Stimulated activated CD4-positive, alpha-beta T cell treated with anti-CD3 and anti-CD28 coated beads, TNF-alpha, amount 100 ng/mL, for 4 hours (primary cell): ENCODE data around the gene TGFBR1.
"Not testable (repeated sequence)": the region's sequence is repeated elsewhere in the genome, so short reads cannot be mapped to it uniquely, and the experiment has no call there.

Experiments used
- DNase-seq, 3 experiments: peaks; one replicate each; pipeline ENCODE4 v3.0.0-alpha.2; 2020; ENCODE audit warnings: low read depth in 3 of 3

TGFBR1 gene

DNA sequence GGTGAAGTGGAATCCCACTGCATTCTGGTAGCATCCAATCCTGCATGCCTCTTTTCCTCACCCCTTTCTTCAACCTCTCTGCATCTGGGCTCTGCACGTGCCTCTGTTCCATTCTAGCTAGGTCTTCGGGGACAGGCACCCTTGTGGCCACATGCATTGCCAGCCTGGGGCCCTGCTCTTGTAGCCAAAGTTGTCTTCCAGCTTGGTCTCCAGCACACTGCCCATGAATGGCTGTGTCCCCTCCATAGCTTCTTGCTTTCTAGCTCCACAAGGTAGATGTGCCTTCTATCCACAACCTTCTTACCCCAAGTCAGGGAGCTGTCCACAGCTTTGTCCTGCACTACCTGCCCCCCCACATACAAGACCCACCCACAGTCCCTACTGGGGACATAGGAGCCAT lies 84.3 kb downstream of the TGFBR1 start:
- DNase-seq = no peak

GRCh38 chr9:99189887-99190596 lies 85.1 kb downstream of the TGFBR1 start:
- no peak for DNase-seq

DNA sequence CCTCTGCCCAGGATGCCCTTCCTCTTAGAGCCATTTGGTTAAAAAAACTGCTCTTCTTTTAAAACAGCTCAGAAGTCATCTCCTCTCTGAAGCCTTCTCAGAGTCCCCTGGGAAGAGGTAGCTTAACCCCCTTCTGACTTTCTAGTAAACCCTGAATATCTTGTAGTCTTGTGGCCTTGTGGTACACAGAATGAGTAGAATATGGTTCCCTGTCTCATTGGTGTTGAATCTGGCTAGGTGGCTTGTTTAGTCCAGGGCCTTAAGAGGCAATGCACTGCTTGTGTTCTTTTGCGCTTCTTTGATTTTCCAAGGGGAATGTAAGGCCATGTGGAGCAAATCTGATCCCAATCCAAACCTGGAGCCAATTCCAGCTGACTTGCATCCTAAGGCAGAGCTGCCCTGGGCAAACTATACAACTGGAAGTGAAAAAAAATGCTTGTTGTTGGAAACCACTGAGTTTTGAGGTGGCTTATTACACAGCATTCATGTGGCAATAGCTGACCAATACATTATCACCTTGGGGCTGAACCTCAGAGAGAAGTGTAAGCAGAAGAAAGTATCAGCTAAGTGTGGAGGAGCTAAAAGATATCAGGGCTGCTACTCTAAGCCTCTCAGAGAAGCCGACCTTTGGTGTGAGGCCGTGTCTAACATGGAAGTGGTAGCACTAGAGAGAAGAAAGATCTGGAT lies 85.8 kb downstream of the TGFBR1 start:
- DNase-seq = no peak

DNA sequence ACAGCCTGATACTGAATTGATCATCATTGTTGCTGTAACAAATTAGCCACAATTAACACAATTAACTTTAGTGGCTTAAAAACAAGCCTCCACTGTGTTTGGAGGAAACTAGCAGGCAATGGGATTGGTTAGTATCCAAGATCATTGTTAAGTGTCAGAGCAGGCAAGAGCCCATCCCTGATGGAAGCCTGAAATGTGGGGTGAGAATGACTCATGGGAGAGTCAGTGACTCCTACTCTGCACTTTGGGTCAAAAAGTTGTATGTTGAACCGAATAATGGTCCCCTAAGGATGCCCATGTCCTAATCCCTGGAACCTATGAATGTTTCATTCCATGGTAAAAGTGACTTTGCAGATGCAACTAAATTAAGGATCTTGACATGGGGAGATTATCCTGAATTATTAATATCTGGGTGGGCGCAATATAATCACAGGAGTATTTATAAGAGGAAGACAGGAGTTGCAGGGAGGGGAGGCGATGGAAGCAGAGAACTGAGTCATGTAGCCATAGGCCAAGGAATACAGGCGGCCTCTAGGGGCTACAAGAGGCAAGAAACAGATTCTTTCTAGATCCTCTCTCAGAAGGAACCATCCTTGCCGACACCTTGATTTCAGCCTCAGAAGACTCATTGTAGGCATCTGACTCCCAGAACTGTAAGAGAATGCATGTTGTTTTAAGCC lies 88.0 kb downstream of the TGFBR1 start:
- DNase-seq = no peak

GRCh38 chr9:99193466-99193821 lies 88.5 kb downstream of the TGFBR1 start:
- no peak for DNase-seq

GRCh38 chr9:99196484-99196883 lies 91.6 kb downstream of the TGFBR1 start:
- not testable (repeated sequence) for DNase-seq

DNA sequence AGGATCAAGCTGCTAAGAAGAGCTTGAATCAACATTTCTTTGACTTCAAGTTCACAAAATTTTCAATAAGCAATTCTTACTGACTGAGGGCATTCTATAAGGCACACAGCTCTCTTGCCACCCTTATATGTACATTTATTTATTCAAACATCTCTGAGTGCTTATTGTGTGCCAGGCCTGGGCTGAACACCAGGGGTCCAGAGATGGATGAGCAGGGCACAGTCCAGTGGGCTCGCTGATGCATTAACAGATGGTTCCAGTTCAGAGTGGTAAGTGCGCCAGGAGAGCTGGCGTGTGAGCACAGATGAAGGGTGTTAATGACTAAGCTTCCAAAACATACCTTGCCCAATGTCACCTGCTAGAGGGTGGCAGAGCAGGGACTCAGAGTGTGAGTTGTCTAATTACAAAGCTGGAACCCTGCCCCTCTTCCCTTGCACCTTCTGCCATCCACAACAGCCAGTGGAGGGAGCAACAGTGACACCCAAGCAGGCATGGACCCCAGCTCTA lies 92.3 kb downstream of the TGFBR1 start:
- DNase-seq = no peak

- no peak for DNase-seq
These were observed 93.1 kb downstream of the TGFBR1 start for GRCh38 chr9:99197987-99198386.

DNA sequence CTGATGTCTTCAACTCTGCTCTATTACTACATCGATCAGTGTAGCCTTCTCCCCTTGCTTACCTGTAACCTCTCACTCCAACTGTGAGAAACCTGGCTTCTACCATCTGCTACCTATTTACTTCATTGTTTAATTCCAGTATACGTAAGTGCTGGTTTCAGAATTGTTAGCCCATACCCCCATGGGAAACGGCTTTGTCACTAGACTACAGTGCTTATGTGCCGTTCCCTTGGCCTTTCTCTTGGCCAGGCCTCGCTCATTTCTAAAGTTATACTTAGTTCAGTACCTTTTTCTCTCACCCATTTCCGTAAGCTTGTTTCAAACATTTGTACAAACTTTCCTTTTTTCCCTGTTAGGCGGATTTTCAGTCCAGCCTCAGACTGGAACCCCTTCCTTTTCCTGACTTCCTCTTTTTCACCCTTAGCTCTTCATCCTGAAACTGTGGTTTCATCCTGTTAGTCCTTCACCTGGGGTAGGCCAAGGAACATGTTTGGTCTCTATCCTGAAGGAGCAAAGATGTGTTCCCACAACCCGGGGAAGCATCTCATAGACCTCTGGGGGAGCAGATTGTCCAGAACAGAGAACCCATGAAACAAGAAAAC lies 95.1 kb downstream of the TGFBR1 start:
- no peak for DNase-seq

DNA sequence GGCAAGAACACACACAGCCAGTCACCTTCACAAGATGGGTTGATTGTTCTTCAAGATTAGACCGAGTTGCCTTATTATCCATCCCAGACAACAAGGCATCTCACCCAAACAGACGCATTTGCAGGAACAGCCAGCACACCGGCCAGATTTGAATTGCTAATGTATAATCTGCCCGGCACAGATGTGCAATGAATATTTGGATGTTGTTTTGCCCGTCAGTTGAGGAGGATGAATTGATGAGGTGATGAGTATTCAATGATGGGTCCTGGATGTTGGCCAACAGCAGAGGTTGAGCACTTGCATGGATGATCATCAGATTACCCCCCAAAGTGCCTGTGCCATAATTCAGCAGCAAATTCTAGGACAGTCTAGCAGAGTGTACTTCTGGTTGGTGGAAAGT lies 96.7 kb downstream of the TGFBR1 start:
- no peak for DNase-seq
